Kidney (tissue), 14 donors: Measurements from ENCODE around the gene CEP85. TPM values are rescaled to one million over a fixed set of nuclear protein-coding genes. Genes with fewer than 3 reads are reported as not detected.

ENCODE experiments used
- DNase-seq, 5 donors: peaks; one replicate each; pipeline ENCODE4 v3.0.0-alpha.2; 2013 to 2020
- FAIRE-seq: peaks from 2 replicates; lab custom pipeline; 2012; peaks lifted over from hg19 to GRCh38; lab: Jason Lieb, UNC
- H3K27ac ChIP-seq, 2 donors: one replicate each; pipeline ENCODE4 v1.7.0; 2013; ENCODE audit warnings: low read depth in 2 of 2, low read length in 2 of 2, inconsistent platforms in 1 of 2
- H3K27me3 ChIP-seq: one replicate; pipeline ENCODE4 v1.7.1; 2013; ENCODE audit warnings: low read length, inconsistent platforms; ENCODE audit not compliant: control insufficient read depth, insufficient read depth
- H3K36me3 ChIP-seq, 3 donors: one replicate each; pipeline versions ENCODE4 v1.7.0 to v1.7.1; 2013; ENCODE audit warnings: low read length in 3 of 3, control low read depth in 1 of 3, inconsistent platforms in 1 of 3; ENCODE audit not compliant: insufficient read depth in 3 of 3, control insufficient read depth in 2 of 3
- H3K4me1 ChIP-seq, 3 donors: one replicate each; pipeline versions ENCODE4 v1.7.0 to v1.7.1; 2013; ENCODE audit warnings: low read length in 3 of 3, inconsistent platforms in 1 of 3, low read depth in 1 of 3; ENCODE audit not compliant: control insufficient read depth in 2 of 3, insufficient read depth in 2 of 3
- H3K4me3 ChIP-seq, 3 donors: one replicate each; pipeline versions ENCODE4 v1.7.0 to v1.8.1; 2013; ENCODE audit warnings: low read length in 3 of 3, control low read depth in 1 of 3, inconsistent platforms in 1 of 3
- H3K9ac ChIP-seq, 3 donors: one replicate each; pipeline versions ENCODE4 v1.7.0 to v1.7.1; 2013; ENCODE audit warnings: low read length in 3 of 3, control low read depth in 1 of 3, inconsistent platforms in 1 of 3
- H3K9me3 ChIP-seq, 3 donors: one replicate each; pipeline versions ENCODE4 v1.7.0 to v1.7.1; 2013; ENCODE audit warnings: low read length in 3 of 3, control low read depth in 1 of 3, inconsistent platforms in 1 of 3; ENCODE audit not compliant: control insufficient read depth in 2 of 3, insufficient read depth in 1 of 3
- intact Hi-C: fragments of 100-400 bp; cut with DNase I; formaldehyde crosslinking; loops from one replicate; pipeline ENCODE4 v1.11.1; 2022
- polyA plus RNA-seq: library from polyadenylated mRNA; stranded (reverse); fragments of 350-450 nt; fragmentation: Illumina TruSeq; extraction: RNeasy Lipid Tissue Mini Kit (QIAGEN cat#74804); gene quantifications from one replicate; pipeline ENCODE4 v1.2.3, GENCODE V29; 2014; ENCODE audit warnings: low read depth, low replicate concordance; ENCODE audit not compliant: insufficient read depth
- total RNA-seq: library from RNA; stranded (reverse); fragmentation: NEBNext Ultra II Directional; extraction: Animal tissue kit (Norgen Biotek cat#: 25700); gene quantifications from one replicate; pipeline ENCODE4 v1.2.1, GENCODE V29; 2021
- TF ChIP-seq, protein P1 (sequence below): IDR thresholded peaks from 3 replicates; pipeline ENCODE4 v1.5.1; 2012; ENCODE audit warnings: mild to moderate bottlenecking, moderate library complexity, borderline replicate concordance; ENCODE audit not compliant: insufficient read depth; ENCODE audit errors: extremely low read depth
- donor health status: control.
- donor health status: control.
- donor health status: control.
- donor health status: control.
- donor health status: control.
- donor health status: DM: yes; HTN: yes; CAD: no.
- donor health status: Normal renal cell carcinoma (clear cell type).

CEP85 gene
- total and polyA plus RNA-seq, 2 donors from 2014 or later: 8.4 to 8.5 TPM

DNA sequence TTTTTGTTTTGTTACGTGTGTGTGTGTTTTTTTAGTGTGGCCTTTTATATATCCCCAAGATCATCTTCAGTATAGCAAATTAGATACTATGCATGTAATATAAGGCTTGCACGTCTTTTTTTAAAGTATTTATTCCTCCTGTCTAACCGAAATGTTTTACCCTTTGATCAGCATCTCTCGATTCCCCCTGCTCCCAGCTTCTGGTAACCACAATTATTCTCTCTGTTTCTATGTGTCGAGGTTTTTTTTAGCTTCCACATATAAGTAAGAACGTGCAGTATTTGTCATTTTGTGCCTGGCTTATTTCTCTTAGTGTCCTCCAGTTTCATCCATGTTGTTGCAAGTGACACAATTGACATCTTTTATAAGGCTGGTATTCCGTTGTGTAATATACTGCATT, 18.7 kb downstream of the CEP85 start:
- H3K4me3 ChIP-seq: no peak overlapping the region
- intact Hi-C loops: no loop called here
- no peak for FAIRE-seq
- no peaks in the 10 kb centered on the region for H3K9me3 ChIP-seq
- no peaks in the 10 kb centered on the region for H3K4me1 ChIP-seq
- H3K36me3 ChIP-seq: peaks cover 0 to 12% (median 6%) of the 10 kb centered on the region in 3 donors
- no peak overlapping the region for H3K9ac ChIP-seq
- no peak overlapping the region for H3K27ac ChIP-seq
- no peak for DNase-seq
- TF ChIP-seq, protein P1, sequence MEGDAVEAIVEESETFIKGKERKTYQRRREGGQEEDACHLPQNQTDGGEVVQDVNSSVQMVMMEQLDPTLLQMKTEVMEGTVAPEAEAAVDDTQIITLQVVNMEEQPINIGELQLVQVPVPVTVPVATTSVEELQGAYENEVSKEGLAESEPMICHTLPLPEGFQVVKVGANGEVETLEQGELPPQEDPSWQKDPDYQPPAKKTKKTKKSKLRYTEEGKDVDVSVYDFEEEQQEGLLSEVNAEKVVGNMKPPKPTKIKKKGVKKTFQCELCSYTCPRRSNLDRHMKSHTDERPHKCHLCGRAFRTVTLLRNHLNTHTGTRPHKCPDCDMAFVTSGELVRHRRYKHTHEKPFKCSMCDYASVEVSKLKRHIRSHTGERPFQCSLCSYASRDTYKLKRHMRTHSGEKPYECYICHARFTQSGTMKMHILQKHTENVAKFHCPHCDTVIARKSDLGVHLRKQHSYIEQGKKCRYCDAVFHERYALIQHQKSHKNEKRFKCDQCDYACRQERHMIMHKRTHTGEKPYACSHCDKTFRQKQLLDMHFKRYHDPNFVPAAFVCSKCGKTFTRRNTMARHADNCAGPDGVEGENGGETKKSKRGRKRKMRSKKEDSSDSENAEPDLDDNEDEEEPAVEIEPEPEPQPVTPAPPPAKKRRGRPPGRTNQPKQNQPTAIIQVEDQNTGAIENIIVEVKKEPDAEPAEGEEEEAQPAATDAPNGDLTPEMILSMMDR: no peak
- H3K27me3 ChIP-seq: no peaks in the 10 kb centered on the region

DNA sequence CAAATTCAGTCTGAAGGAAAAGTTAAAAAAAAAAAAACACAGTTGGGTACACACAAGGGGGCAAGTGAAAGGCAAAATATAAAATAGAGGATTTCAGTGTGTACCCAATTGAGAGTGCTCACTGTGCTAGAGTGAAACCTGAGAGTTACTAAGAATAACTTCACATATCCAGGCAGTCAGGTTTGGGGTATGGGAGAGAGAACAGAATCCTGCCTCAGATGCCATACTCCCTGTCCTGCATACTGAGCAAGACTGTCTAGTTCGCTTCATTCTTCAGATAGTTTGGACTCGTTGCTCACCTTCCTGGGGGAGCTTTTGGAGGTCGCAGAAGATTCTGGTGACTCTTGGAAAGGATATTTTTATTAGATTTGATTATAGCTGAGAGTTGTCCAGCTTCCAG, 20.4 kb downstream of the CEP85 start:
- Histone ChIP-seq H3K9ac (no peak overlapping the region), H3K9me3 (no peaks in the 10 kb centered on the region), H3K4me1 (no peaks in the 10 kb centered on the region), H3K36me3 (peaks cover 0 to 21% (median 7%) of the 10 kb centered on the region in 3 donors), H3K27me3 (no peaks in the 10 kb centered on the region), H3K4me3 (no peak overlapping the region), H3K27ac (no peak overlapping the region)
- TF ChIP-seq, protein P1: no peak
- FAIRE-seq (no peak), DNase-seq (no peak)
- intact Hi-C loops: no loop called here

- TF ChIP-seq, protein P1: no peak
- no peak overlapping the region for H3K4me3 ChIP-seq
- no peaks in the 10 kb centered on the region for H3K27me3 ChIP-seq
- no peak for FAIRE-seq
- no peaks in the 10 kb centered on the region for H3K9me3 ChIP-seq
- no peak overlapping the region for H3K27ac ChIP-seq
- DNase-seq: no peak
- intact Hi-C loops: no loop called here
- no peak overlapping the region for H3K9ac ChIP-seq
- no peaks in the 10 kb centered on the region for H3K4me1 ChIP-seq
- peaks cover 0 to 28% (median 13%) of the 10 kb centered on the region in 3 donors for H3K36me3 ChIP-seq
Measured at GRCh38 chr1:26257222-26257621, 23.2 kb downstream of the CEP85 start.

GRCh38 chr1:26259005-26259404, 25.0 kb downstream of the CEP85 start:
- H3K27me3 ChIP-seq: no peaks in the 10 kb centered on the region
- TF ChIP-seq, protein P1: no peak
- H3K4me3 ChIP-seq: no peak overlapping the region
- H3K36me3 ChIP-seq: peaks cover 0 to 31% (median 13%) of the 10 kb centered on the region in 3 donors
- DNase-seq (no peak), FAIRE-seq (no peak)
- intact Hi-C loops: no loop called here
- no peaks in the 10 kb centered on the region for H3K9me3 ChIP-seq
- no peak overlapping the region for H3K9ac ChIP-seq
- no peak overlapping the region for H3K27ac ChIP-seq
- H3K4me1 ChIP-seq: no peaks in the 10 kb centered on the region
